ENCODE data around the gene MEAK7.

MEAK7 gene, protein sequence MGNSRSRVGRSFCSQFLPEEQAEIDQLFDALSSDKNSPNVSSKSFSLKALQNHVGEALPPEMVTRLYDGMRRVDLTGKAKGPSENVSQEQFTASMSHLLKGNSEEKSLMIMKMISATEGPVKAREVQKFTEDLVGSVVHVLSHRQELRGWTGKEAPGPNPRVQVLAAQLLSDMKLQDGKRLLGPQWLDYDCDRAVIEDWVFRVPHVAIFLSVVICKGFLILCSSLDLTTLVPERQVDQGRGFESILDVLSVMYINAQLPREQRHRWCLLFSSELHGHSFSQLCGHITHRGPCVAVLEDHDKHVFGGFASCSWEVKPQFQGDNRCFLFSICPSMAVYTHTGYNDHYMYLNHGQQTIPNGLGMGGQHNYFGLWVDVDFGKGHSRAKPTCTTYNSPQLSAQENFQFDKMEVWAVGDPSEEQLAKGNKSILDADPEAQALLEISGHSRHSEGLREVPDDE

DNA sequence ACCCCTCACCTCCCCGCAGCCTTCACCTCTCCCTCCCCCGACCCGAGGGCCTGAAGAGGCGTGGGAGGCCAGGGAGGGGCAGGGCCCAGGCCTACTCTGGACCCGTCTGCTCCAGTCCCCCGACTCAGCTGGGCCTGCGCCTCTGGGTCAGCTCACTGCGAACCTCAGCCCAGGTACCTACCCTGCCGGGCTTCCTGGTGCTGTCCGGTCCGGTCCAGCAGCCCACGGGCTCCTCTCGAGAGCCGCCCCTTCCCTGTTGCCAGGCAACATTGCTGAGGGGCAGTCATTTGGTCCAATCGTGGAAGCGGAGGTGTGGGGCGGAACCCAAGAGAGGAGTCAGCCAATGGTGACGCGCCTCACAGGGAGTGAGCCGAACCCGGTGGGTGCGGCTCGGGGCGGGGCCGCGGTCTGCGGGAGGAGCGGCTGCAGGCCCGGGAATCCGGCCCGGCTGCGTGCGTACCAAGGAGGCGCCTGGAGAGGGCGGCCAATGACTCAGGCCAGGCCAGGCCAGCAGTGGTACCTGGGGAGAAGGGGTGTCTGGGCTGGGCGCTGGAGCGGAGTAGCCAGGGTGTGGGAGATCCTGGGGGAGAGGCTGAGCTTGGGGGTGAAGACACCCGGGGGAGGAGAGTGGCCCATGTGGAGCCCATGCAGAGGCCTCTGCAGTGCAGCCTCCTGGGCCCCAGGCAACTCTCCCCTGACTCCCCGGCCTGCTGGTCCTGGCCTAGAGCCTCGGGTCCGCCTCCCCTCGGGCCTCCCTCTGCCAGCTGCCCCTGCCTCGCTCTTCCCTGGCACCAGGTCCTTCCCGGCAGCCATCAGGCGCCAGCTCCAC, at the start of gene MEAK7:
MEAK7 (minus strand) TSS at position 240 of the 829 bp plus-strand sequence. CDS start 6,573 bp downstream, outside the sequence.
- DNase-seq, result peak; percentile 91 to 96 (median 96)

DNA sequence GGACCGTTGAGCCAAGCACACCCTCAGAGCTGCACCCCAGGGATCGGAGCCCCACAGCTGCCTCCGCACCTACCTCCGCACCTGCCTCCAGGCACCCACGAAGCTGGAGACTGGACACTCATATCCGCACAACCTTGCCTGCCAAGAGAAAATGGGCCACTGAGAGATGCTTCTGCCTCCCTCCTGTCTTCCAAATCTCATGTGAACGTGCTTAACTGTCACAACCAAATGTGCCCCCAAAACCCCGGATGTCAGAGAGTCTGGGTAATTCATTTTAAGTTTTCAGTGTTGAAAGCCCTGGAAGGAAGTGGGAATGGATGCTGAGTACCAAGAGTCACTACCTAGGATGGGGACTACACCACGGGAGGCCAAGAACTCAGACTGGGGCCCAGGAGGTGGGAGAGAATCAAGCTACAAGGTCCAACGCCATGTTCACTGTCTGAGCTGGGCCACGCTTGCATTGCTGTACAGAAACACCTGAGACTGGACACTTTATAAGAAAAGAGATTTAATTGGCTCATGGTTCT, 49.5 kb upstream of the MEAK7 start:
- peak; percentile 26 to 84 (median 59) for DNase-seq

DNA sequence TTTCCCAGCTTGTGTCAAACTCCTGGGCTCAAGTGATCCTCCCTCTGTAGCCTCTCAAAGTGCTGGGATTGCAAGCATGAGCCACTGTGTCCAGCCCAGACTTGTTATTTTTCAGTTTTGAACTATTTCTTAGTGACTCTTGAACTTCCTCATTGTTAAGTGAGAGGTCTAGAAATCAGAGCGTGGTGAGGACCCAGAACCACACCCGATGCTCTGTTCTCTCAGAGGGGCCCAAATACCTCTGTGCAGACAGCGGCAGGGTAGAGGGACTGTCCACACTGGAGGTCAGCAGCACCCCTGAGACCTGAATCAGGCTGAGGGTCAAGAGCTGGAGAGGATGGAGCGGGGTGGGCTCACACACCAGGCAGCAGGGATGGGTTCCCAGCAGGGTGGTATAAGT, 47.7 kb upstream of the MEAK7 start:
- DNase-seq, result peak in 1 of 6 experiments; percentile 4

DNA sequence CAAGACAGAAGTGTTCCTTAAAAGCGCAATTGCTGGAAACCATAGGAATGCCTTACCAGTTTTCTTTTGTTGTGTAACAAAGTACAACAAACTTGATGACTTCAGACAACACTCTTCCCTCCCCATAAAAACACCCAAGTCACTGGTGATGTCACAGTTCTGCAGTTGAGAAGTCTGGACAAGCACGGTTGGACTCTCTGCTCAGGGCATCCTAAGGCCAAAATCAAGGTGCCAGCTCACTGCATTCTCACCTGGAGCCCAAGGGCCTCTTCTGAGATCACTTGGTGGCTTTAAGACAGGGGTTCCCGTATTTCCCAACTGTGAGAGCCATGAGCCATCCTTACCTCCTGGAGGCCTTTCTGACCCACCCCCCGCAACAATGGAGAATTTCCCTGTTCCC, 45.6 kb upstream of the MEAK7 start:
- DNase-seq, result no peak

DNA sequence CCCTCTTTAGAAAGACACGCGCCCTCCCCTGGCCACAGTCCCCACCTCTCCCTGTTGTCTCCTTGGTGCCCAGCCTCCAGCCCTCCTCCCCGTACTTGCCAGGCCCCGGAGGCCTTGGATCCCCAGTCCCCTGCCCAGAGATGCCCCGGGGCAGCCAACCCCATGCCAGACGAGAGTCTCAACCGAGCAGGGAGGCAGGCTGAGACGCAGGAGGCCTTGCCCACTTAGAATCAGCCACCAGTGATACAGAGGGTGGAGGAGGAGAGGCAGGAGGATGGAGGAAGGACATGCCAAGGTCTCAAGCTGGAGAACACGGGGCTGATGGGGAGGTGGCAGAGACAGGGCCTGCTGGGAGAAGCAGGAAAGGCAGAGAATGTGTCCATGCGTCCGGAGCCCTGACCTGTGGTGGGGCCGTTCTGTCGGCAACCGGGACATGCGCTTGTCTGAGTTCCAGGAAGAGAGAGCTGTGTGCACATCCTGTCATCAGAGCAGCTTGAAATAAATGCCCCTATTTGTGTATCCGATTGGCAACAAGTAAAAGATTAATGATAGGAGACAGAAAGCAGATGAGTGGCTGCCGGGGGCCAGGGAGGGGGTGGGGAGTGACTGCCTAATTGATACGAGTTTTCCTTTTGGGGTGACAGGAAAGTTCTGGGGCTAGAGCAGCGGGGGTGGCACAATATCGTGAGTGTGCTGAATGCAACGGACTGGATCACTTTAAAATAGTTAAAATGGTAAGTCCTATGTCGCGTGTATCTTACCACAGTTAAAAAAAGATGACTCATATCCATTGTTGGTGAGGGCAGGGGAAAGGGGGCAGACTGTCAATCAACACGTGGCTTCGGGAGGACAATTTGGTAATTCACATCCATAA, 44.7 kb upstream of the MEAK7 start:
- DNase-seq, result peak in 5 of 6 experiments; percentile 10 to 65 (median 35)

DNA sequence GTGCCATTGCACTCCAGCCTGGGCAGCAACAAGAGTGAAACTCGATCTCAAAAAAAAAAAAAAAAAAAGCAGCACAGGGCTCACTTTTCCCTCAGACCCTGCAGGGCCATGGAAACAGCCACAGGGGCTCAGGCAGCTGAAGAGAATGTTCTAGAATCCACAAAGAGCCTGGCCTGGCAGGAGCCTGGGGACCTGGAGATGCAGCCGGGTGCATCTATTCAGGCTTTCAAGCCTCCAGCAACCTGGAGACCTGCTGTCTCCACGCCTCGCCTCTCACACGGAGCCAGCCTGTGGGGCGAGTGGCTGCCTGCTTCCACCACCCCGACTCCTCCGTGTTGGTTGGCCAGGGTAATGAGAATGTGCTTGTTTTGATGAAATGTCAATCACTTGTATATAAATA, 44.0 kb upstream of the MEAK7 start:
- DNase-seq, result no peak

DNA sequence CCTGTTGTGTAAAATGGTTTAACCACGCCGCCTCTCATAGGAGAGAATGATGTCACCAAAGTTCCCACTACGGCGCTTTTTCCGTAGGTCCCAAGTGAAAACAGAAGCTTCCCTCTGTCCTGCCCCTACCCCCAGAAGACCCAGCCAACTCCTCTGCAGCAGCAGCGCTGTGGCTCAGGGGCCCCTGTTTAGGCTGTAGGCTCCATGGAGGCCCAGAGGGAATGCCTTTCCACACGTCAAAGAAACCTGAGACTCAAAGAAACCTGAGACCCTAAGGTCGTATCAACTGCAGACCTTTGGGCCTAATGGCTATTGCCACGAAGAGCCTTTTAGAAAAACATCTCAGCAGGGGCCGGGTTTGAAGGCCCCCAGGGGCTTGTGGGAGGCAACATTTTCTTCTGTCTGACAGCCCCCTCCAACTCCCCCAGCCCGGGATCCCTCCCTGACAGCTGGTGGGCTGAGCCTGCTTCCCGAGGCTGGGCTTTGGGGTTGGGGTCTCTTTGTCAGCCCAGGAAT, 43.1 kb upstream of the MEAK7 start:
- no peak for DNase-seq

DNA sequence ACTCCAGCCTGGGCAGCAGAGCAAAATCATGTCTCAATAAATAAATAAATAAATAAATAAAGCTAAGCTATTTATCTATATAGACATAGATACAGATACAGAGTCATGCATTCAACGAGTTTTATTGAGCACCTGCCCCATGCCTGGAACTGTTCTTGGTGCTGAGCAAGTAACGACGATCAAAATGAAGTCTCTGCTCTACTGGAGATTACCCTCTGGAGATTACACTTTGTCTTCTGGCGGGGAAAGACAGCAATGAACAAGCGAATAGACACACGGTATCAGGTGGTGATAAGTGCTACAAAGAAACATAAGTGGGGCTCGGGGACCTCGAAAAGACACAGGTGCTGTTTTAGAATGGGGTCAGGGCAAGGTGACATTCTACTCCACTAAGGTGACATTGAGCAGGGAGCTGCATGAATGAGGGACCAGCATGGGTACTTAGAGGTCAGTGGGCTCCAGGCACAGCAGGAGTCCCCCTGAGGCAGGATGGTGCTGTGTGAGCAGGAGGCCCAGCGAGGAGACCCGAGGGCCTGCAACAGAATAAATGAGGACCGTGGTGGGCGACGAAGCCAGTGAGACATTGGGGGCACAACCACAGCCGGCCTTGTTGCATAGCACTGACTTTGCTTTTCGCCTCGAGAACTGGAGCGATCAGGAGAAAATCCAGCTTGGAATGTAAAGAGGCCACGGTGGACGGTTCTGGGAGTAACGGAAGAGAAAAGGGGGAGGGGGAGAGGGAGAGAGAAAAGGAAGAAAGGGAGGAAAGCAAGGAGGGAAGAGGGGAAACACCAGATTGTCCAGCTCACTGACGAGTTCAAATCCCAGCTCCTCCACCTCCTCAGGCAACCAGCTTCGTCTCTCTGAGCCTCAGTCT, 42.4 kb upstream of the MEAK7 start:
- no peak for DNase-seq

DNA sequence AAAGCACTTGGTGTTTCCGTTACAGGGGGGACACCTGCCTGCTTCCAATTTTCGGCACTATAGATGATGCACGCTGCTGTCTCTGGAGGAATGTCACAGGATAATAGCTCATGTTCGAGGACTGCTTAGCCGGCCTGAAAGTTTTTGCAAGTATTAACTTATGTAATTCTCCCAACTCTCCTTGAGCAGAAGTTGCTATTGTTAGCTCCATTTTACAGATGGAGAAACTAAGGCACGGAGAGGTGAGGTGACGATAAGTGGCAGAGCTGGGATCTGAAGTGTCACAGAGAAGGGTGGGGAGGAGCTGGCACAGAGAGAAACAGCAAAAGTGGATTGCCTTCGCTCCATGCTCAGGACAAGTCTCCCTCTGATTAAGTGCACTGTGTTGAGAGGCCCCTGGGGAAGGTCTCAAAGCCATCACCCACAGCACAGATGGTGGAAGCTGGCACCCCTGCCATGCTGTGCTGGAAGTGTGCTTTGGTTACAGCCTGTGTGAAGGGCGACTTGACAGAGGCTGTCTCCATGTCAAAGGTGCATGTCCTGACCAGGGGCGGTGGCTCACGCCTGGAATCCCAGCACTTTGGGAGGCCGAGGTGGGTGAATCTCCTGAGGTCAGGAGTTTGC, 40.8 kb upstream of the MEAK7 start:
- DNase-seq, result no peak

DNA sequence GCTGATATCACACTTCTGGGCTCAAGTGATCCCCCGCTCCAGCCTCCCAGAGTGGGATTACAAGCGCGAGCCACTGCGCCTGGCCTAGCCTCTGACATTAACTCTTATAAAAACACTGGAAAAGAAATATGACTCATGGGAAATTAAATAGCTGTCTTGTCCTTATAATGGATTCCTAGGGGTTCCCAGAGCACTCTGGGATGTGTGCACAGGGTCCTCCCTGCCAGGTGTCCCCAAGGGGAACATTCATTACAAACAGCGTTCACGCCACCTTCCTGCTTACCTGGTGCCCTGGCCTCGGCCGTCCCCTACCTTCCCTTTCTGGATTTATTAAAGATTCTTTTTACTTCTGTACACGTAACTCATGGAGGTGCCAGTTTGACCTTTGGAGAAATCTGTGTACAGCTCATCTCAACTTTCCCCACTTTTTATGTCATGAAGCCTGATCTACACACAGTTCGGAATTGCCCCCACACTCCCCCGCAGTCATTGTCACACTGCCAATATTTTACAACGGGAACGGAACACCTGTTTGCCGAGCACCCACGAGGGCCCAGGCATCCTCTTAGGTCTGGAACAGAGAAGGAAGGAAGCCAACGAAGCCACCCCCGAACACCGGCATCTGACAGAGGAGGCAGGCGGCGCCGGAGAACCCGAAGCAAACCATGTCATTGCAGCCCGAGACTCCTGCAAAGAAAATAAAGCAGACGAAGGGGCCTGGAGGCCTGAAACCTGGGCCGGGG, 39.7 kb upstream of the MEAK7 start:
- peak in 4 of 6 experiments; percentile 6 to 37 (median 20) for DNase-seq

DNA sequence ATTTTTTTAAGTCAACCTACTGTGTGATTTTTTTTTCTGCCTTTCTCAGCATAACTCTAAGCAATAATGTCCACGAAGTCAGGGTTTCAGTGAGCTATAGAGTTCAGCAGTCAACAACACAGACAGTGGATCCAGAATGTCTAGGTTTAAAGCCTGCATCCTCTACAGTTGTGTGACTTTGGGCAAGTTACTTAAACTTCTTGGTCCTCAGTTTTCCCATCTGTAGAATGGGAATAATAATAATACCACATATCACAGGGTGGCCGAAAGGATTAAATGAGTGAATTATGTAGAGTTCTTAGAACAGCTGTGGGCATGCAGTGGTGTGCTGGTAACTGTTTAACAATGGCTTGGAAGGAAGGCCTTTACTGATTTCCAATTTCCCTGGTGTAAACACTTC, 38.8 kb upstream of the MEAK7 start:
- DNase-seq, result no peak

DNA sequence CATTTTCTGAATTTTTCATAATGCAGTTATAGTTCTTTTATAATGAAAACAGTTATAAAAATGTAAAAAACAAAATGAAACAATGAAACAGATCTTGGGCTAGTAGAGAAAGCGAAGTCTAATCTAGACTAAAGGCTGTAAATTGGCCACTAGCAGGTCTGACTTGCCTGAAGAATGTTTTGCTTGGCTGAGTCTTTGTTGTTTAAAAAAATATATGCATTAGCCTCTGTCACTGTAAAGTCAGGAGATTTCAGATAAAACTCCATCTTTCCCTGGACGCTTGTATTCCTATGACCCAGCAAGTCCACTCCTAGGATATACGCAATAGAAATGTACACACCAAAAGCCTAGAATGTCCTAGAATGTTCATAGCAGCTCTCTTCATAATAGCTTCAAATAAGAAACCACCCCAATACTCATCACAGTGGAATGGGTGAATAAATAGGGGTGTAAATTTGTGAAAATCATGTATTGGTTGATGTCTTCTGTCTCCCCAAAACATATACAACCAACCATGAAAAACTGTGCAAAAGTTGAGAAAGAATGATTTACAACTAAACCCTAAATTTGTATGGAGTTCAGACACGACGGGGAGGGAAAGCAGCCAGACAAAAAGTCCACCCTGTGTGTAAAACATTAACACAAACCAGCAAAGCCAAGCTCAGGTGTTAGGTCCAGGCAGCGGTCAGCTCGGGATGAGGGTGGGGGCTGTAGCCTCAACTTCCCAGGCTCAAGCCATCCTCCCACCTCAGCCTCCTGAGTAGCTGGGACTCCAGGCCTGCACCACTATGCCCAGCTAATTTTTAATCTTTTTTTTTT, 37.7 kb upstream of the MEAK7 start:
- DNase-seq, result no peak

DNA sequence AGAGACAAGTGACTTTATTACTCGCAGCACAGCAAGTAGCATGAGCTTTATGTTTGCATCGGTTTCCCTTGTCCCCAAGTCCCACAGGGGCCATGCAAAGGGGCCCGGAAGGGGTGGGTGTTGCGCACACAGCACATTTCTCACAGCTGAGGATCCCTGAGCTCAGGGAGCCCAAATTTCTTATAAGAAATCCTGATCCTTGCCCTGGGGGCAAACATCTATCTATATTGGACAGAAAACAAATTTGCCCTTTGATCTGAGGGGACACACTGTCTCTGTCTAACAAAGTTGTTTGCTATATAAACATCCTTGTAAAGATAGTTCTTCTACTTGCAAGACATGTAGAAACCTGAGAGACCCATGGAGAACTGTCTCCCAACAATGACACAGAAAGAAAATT, 35.7 kb upstream of the MEAK7 start:
- DNase-seq, result no peak

DNA sequence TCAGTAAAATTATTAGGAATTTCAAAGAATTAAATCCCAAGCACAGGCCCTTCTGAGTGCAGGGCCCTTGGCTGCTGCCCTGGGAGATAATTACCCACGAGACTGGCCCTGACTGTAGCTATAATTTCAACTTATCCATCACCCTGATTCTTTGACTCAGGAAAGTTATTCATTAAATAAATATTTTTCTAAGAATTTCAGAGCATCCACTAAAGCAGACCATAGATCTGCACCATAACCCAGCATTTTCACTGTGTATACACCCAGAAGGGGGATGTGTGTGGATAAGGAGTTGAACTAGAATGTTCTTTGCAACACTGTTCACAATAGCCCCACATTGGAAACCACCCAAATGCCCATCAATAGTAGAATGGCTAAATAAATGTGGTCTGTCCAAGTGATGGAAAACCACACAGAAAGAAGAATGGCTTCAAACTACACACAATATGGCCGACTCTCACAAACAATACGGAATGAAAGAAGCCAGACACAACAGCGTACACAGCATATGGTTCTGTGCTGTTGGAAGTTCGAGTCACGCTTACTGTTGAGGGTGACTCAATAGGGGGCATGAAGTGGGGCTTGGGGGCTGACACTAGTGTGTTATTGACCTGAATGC, 33.9 kb upstream of the MEAK7 start:
- no peak for DNase-seq

DNA sequence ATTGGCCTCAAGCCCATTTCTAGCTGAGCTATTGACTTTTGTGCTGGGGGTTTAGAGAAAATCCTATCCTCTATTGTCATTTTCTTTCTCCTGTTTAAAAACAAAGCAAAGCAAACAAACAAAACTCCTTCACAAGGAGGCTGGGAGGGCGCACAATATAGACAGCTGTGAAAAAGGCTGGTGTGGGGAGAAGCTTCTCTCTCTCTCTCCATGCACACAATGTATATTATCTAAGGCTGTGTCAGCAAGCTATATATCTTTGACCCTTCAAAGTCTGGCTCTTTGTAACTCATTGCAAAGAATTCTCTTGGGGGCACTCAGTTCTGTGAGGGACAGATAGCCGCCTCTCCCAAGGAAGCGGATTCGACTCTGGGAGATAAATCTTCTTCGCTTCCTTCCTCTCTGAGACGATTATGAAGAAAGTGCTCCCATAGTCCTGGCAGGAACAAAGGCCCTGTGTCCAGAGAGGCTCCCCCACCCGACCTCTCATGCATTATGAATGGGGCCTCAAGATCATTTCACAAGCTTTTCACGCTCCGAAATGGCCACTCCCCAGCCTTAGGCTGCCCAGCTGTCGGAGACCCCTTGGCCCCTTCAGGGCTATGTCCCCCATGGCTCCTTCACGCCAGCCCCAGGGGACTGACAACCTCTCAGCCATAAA, 33.2 kb upstream of the MEAK7 start:
- DNase-seq, result no peak

DNA sequence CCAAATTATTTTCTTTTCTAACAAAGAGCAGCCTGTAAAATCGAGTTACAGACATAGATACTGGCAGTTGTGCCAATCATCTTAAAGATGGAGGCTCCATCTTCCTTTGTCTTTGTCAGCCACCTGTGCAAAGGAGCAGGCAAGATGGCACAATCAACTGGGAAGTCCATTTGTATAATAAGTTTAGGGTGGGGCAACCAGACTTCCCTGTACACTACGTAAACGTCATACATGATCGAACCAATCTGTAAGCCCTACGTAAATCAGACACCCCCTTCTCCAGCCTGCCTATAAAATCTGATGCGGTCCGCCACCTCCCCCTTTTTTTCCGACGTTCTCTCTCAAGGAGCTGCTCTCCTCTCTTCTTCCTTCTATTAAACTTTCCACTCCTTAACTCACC, 31.4 kb upstream of the MEAK7 start:
- no peak for DNase-seq

DNA sequence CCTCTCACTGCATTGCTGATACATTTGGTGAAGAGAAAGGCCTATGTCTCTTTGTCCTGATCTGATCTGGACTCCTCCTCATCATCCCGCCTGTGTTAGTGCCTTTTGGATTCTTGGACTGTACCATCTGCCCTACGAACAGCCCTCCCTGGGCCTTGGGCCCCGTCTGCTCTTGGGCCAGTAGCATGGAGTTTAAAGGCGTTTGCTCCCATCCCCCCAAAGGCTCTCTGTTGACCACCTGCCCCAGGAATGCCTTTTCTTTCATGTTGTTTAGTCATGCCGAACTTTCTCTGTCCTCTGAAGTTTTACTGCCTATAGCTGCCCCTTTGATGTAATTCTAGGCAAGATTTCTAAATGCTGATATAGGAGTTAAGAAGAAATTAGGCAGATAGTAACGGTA, 30.9 kb upstream of the MEAK7 start:
- DNase-seq, result no peak

DNA sequence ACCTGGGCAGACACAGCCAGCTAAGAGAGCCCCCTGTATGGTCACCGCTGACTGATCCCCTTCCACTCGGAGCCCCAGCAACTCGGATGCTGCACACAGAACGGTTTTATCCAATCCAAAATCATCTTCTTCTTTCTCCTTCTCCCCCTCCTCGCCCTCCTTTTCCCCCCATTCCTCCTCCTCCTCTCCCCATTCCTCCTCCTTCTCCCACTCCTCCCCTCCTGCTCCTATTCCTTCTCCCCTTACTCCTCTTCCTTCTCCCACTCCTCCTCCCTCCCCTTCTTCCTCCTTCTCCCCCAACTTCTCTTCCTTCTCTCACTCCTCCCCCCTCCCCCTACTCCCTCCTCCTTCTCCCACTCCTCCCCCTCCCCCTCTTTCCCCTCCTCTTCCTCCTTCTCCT, 30.4 kb upstream of the MEAK7 start:
- DNase-seq, result no peak

All from stimulated activated naive CD4-positive, alpha-beta T cell (primary cell).